ENCODE data around the gene GLDN.

DNA sequence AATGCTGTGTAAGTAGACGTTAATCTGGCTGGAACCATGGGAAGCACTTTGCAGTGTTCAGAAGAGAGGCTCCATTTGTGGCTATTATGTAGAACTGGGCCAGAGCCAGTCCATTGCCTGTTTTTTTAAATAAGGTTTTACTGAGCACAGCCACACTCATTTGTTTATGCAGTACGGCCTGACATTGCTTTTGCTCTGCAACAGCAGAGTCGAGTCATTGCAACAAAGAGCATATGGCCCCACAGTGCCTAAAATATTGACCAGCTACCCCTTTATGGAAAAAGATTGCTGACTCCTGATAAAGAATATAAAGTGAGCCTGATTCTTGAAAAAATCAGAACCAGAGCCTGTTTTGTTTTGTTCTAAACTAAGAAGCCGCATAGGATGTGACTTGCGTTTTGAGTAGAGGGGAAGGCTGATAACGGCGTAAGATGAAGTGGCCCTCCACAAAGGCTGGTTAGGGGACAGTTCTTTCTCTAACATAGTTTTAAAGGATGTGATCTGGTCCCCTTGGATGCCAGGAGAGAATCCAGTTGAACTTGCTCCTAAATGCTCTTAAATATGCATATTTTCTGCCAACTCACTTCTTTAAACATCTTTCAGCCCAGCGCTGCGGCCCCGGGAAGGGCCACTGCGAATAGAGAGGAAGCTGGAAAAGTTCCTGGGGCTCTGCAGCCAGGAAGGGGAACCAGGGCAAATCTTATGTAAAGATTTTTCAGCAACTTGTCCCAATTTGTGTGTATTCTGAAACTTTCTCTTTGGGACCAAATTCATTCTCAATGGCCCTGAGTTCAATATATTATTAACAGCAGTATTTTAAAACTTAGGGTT is 64.5 kb downstream of the GLDN start:
- TF ChIP-seq REST (tag by site-specific recombination; IDR thresholded peaks at IDR 0.05): no peak
- TF ChIP-seq CTCF (tag by site-specific recombination; IDR thresholded peaks at IDR 0.05): no peak
- TF ChIP-seq, protein P1, sequence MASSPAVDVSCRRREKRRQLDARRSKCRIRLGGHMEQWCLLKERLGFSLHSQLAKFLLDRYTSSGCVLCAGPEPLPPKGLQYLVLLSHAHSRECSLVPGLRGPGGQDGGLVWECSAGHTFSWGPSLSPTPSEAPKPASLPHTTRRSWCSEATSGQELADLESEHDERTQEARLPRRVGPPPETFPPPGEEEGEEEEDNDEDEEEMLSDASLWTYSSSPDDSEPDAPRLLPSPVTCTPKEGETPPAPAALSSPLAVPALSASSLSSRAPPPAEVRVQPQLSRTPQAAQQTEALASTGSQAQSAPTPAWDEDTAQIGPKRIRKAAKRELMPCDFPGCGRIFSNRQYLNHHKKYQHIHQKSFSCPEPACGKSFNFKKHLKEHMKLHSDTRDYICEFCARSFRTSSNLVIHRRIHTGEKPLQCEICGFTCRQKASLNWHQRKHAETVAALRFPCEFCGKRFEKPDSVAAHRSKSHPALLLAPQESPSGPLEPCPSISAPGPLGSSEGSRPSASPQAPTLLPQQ (tag by site-specific recombination; IDR thresholded peaks at IDR 0.05): no peak
- TF ChIP-seq ZNF660 (tag by site-specific recombination; IDR thresholded peaks at IDR 0.05): no peak
- TF ChIP-seq PRDM4 (tag by site-specific recombination; IDR thresholded peaks at IDR 0.05): no peak
- TF ChIP-seq MEIS1 (CRISPR knock-in tag; IDR thresholded peaks at IDR 0.05; ENCODE audit: borderline replicate concordance): no peak
- no peak for TF ChIP-seq ZNF398 (tag by site-specific recombination; IDR thresholded peaks at IDR 0.05)
- TF ChIP-seq ZNF221 (tag by site-specific recombination; IDR thresholded peaks at IDR 0.05; ENCODE audit: borderline replicate concordance): no peak
- TF ChIP-seq ZNF202 (tag by site-specific recombination; IDR thresholded peaks at IDR 0.05; ENCODE audit: borderline replicate concordance): no peak
- no peak for TF ChIP-seq ZNF211 (tag by site-specific recombination; IDR thresholded peaks at IDR 0.05; ENCODE audit: low read depth)
- no peak for TF ChIP-seq ZNF350 (tag by site-specific recombination; IDR thresholded peaks at IDR 0.05)
